C1 segment of cervical spinal cord (tissue), 14 donors: ENCODE results near the gene LSP1.

Source experiments
- DNase-seq, 14 donors: peaks; one replicate each; lab custom pipeline; 2025; lab: John Stamatoyannopoulos, UW

Gene LSP1

GRCh38 chr11:1927026-1927847 is 74.4 kb downstream of the LSP1 start:
- DNase-seq, result no peak

- DNase-seq, result no peak
Measured at GRCh38 chr11:1927848-1928469, 75.1 kb downstream of the LSP1 start.

- DNase-seq, result no peak
Measured at GRCh38 chr11:1928470-1928890, 75.6 kb downstream of the LSP1 start.

GRCh38 chr11:1928891-1929541 is 76.1 kb downstream of the LSP1 start:
- no peak for DNase-seq

- DNase-seq, result no peak
Measured at GRCh38 chr11:1929621-1930461, 77.0 kb downstream of the LSP1 start.

GRCh38 chr11:1930462-1930830 is 77.6 kb downstream of the LSP1 start:
- DNase-seq, result no peak

GRCh38 chr11:1931341-1932104 is 78.6 kb downstream of the LSP1 start:
- DNase-seq, result no peak

GRCh38 chr11:1932105-1932480 is 79.2 kb downstream of the LSP1 start:
- no peak for DNase-seq

- no peak for DNase-seq
Measured at GRCh38 chr11:1932681-1933080, 79.8 kb downstream of the LSP1 start.

GRCh38 chr11:1933416-1934334 is 80.8 kb downstream of the LSP1 start:
- DNase-seq, result no peak

GRCh38 chr11:1934335-1935155 is 81.7 kb downstream of the LSP1 start:
- DNase-seq, result no peak

GRCh38 chr11:1935156-1936071 is 82.5 kb downstream of the LSP1 start:
- DNase-seq, result no peak

GRCh38 chr11:1936072-1936780 is 83.3 kb downstream of the LSP1 start:
- no peak for DNase-seq

- no peak for DNase-seq
Measured at GRCh38 chr11:1936781-1937615, 84.1 kb downstream of the LSP1 start.

- DNase-seq, result no peak
Measured at GRCh38 chr11:1937616-1938342, 84.9 kb downstream of the LSP1 start.
